ENCODE data around the gene PCSK2. TPM values are rescaled to one million over a fixed set of nuclear protein-coding genes. Genes with fewer than 3 reads are reported as not detected.

Gene PCSK2
- total and polyA plus RNA-seq, 2 donors (not counting 3 experiments of a cell fraction or from before 2014, with no cell fraction given): not detected

GRCh38 chr20:17468073-17468840, 241.4 kb downstream of the PCSK2 start:
- no peaks in the 10 kb centered on the region for H4K20me1 ChIP-seq (replicated peaks; ENCODE audit: control insufficient read depth, extremely low read depth, insufficient read depth, low read length)
- no peak overlapping the region for H3K4me3 ChIP-seq (replicated peaks in 1 of 3; ENCODE audit: insufficient read depth in 1 of 3, low read depth in 1 of 3, low read length in 3 of 3)
- dilution Hi-C loops (cut with MboI; ENCODE audit: extremely low pct_ligation_motif_present, low sequenced_read_pairs) (no loop called here), intact Hi-C loops (cut with micrococcal nuclease) (no loop called here)
- H3K9ac ChIP-seq (replicated peaks; ENCODE audit: extremely low read depth, insufficient read depth, low read length): no peak overlapping the region
- no peaks in the 10 kb centered on the region for H3K79me2 ChIP-seq (ENCODE audit: control insufficient read depth, insufficient read depth, low read length)
- POLR2A ChIA-PET: no interaction called here
- H3K27me3 ChIP-seq (ENCODE audit: control insufficient read depth in 2 of 2, insufficient read depth in 2 of 2, low read length in 2 of 2): no peaks in the 10 kb centered on the region
- H3K27ac ChIP-seq (ENCODE audit: insufficient read depth, low read depth, low read length): no peak overlapping the region
- H3K9me1 ChIP-seq (replicated peaks; ENCODE audit: control insufficient read depth, extremely low read depth, insufficient read depth, low read length): no peaks in the 10 kb centered on the region
- CTCF ChIA-PET: interaction anchor here (1.0 kb wide), 1 partner anchor 37 kb away, joined by 3 read pairs; no protein-coding TSS in a partner anchor
- no peak overlapping the region for H2AFZ ChIP-seq (ENCODE audit: low read depth, low read length)
- no peaks in the 10 kb centered on the region for H3K9me3 ChIP-seq (replicated peaks; ENCODE audit: control insufficient read depth, insufficient read depth, low read length)
- BruUV-seq (replicated peaks): no TSS peak
- no peaks in the 10 kb centered on the region for H3K4me1 ChIP-seq (ENCODE audit: control insufficient read depth, extremely low read depth, insufficient read depth, low read length)
- no peak for FAIRE-seq
- no peaks in the 10 kb centered on the region for H3K36me3 ChIP-seq (ENCODE audit: control insufficient read depth in 2 of 2, extremely low read depth in 1 of 2, insufficient read depth in 2 of 2, low read length in 2 of 2)
- no peak overlapping the region for H3K4me2 ChIP-seq (ENCODE audit: insufficient read depth, low read length)
- no peak for TF ChIP-seq FOS (IDR thresholded peaks at IDR 0.05; ENCODE audit: borderline replicate concordance, insufficient read depth, low read length)
- no peak for TF ChIP-seq POLR2AphosphoS5 (IDR thresholded peaks at IDR 0.05; ENCODE audit: insufficient read depth, low read depth, low read length)
- no peak for TF ChIP-seq JUN (IDR thresholded peaks at IDR 0.05; ENCODE audit: borderline replicate concordance, insufficient read depth, insufficient read length, low read depth)
- no peak for TF ChIP-seq MYC (IDR thresholded peaks at IDR 0.05; ENCODE audit: low read depth, low read length)
- TF ChIP-seq CTCF (IDR thresholded peaks at IDR 0.05; ENCODE audit: extremely low read depth in 1 of 2, insufficient read depth in 1 of 2, low read depth in 1 of 2, low read length in 2 of 2): no peak
- TF ChIP-seq EZH2 (IDR thresholded peaks at IDR 0.05; ENCODE audit: borderline replicate concordance, low read depth, low read length, severe bottlenecking): no peak
- no peak for DNase-seq (ENCODE audit: low read depth, low spot score)

All from endothelial cell of umbilical vein (primary cell).